Embryonic facial prominence (tissue), 1 donor: Measurements from ENCODE around the gene CD28.
"Not testable (repeated sequence)": the region's sequence is repeated elsewhere in the genome, so short reads cannot be mapped to it uniquely, and the experiment has no call there.

Experiments
- DNase-seq: peaks from one replicate; pipeline ENCODE4 v3.0.0-alpha.2; 2016; ENCODE audit errors: extremely low spot score

CD28 gene

GRCh38 chr2:203784710-203785270, 78.4 kb downstream of the CD28 start:
- DNase-seq: not testable (repeated sequence)

GRCh38 chr2:203785391-203786110, 79.1 kb downstream of the CD28 start:
- DNase-seq: not testable (repeated sequence)

GRCh38 chr2:203786549-203787351, 80.3 kb downstream of the CD28 start:
- DNase-seq: no peak

DNA sequence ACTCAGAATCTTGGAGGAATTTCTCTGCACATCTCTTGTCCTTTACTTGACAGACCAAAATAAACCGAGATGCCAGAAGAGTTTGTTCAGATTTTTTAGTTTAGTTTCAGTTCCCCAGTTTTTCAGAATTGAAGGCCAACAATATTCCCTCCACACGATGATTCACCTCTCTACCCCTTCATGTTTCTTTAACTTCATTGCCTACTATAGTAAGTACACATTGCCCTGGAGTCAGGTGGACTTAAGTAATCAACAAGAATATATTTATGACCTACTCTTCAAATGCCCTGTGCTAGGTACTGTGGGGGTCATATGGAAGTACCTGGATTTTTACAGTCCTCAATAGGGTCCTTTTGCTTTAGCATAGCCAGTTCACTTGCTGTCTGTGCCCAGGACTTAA, 81.5 kb downstream of the CD28 start:
- no peak for DNase-seq
